DND-41 (cell line): ENCODE measurements around the gene PRKAR1B.

Experiments used
- ATAC-seq: fragments of 200-7000 bp; cut with Tn5 transposase; 3 replicates; pipeline ENCODE4 v1.9.1; 2021; ENCODE audit warnings: low read depth; ENCODE audit not compliant: insufficient read depth
- DNase-seq: peaks from one replicate; pipeline ENCODE4 v3.0.0-alpha.2; 2020
- H2AFZ ChIP-seq: 2 replicates; pipeline ENCODE4 v1.6.0; 2012; ENCODE audit warnings: low read depth, low read length
- H3K27ac ChIP-seq: 2 replicates; pipeline ENCODE4 v1.5.1; 2012; ENCODE audit warnings: low read length, inconsistent platforms
- H3K27me3 ChIP-seq: fragments of 200-600 bp; sonication (generic); 2 replicates; pipeline ENCODE4 v1.6.0; 2012; ENCODE audit warnings: low read length, mild to moderate bottlenecking, inconsistent platforms; ENCODE audit not compliant: insufficient read depth, poor library complexity
- H3K36me3 ChIP-seq: 2 replicates; pipeline ENCODE4 v1.5.1; 2012; ENCODE audit warnings: low read length, inconsistent platforms; ENCODE audit not compliant: insufficient read depth
- H3K4me1 ChIP-seq: 2 replicates; pipeline ENCODE4 v1.5.1; 2012; ENCODE audit warnings: mild to moderate bottlenecking, low read length; ENCODE audit not compliant: insufficient read depth
- H3K4me2 ChIP-seq: 2 replicates; pipeline ENCODE4 v1.6.0; 2012; ENCODE audit warnings: mild to moderate bottlenecking, moderate library complexity, low read length, inconsistent platforms; ENCODE audit not compliant: insufficient read depth
- H3K4me3 ChIP-seq, 2 experiments: fragments of 200-600 bp in 1 of 2; shearing (Covaris generic) in 1 of 2; 2 replicates each; pipeline ENCODE4 v1.5.1; 2012 to 2016; ENCODE audit warnings: inconsistent platforms in 2 of 2, low read length in 2 of 2, mild to moderate bottlenecking in 2 of 2, low read depth in 1 of 2, moderate library complexity in 1 of 2
- H3K79me2 ChIP-seq: 2 replicates; pipeline ENCODE4 v1.6.0; 2012; ENCODE audit warnings: low read length, inconsistent platforms; ENCODE audit not compliant: insufficient read depth
- H3K9ac ChIP-seq: 2 replicates; pipeline ENCODE4 v1.6.0; 2012; ENCODE audit warnings: low read depth, mild to moderate bottlenecking, inconsistent platforms, low read length, moderate library complexity
- H3K9me3 ChIP-seq: 2 replicates; pipeline ENCODE4 v1.5.1; 2012; ENCODE audit warnings: low read length, moderate library complexity, mild to moderate bottlenecking, inconsistent platforms; ENCODE audit not compliant: insufficient read depth, severe bottlenecking
- H4K20me1 ChIP-seq: 2 replicates; pipeline ENCODE4 v1.6.0; 2012; ENCODE audit warnings: low read length; ENCODE audit not compliant: insufficient read depth
- CTCF ChIP-seq: IDR thresholded peaks from 2 replicates; pipeline ENCODE4 v1.5.1; 2012; ENCODE audit warnings: borderline replicate concordance, low read length, moderate library complexity, mild to moderate bottlenecking; ENCODE audit not compliant: poor library complexity, severe bottlenecking; ENCODE audit errors: extremely low read depth
- EZH2 ChIP-seq: IDR thresholded peaks from 3 replicates; pipeline ENCODE4 v1.6.1; 2012; ENCODE audit warnings: borderline replicate concordance, low read depth, mild to moderate bottlenecking, moderate library complexity, low read length, inconsistent platforms; ENCODE audit not compliant: severe bottlenecking

PRKAR1B gene

DNA sequence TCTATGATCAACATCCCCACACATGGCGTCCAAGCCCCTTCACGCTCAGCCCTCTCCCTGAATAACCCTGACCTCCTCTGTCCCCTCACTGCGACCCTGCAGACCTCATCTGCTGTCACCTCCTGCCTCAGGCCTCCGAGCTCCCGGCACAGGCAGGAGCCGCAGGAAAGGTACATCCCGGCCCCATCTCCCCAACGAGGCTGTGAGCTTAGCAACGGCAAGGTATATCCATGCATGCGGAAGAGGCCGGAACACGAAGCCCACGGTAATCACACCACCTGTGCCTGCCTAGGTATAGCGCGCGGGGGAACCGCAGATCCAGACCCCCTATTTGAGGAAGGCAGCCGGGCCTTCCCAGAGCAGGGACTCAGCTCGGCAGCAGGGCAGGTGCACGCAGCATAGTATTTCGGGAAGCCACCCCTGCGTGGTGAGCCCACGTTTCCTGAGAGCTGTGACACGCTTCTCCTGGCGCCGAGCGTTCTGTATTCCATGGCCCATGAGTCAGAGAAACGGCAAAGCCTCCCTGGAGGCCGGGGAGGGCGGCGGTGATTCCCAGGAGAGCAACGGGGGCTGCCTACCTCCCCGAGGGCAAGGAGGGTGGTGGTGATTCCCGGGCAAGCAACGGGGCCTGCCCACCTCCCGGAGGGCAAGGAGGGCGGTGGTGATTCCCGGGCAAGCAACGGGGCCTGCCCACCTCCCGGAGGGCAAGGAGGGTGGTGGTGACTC, 50.7 kb downstream of the PRKAR1B start:
- ATAC-seq = no peak
- Histone ChIP-seq H3K4me1 (no peaks in the 10 kb centered on the region), H3K27ac (no peak overlapping the region), H3K9me3 (peaks cover 10% of the 10 kb centered on the region), H3K4me3 (no peak overlapping the region), H3K27me3 (no peaks in the 10 kb centered on the region), H4K20me1 (no peaks in the 10 kb centered on the region), H3K36me3 (peaks cover 53% of the 10 kb centered on the region), H3K9ac (no peak overlapping the region), H3K79me2 (no peaks in the 10 kb centered on the region), H3K4me2 (no peak overlapping the region), H2AFZ (no peak overlapping the region)
- DNase-seq = no peak
- no peak for TF ChIP-seq CTCF
- no peak for TF ChIP-seq EZH2

GRCh38 chr7:674454-675410, 52.3 kb downstream of the PRKAR1B start:
- TF ChIP-seq EZH2 = no peak
- no peak for TF ChIP-seq CTCF
- Histone ChIP-seq H3K9ac (no peak overlapping the region), H3K27ac (0 out of 2 replicates have a peak overlapping the region, but pooled peaks have one; percentile 1), H2AFZ (no peak overlapping the region), H3K36me3 (peaks cover 41% of the 10 kb centered on the region), H3K27me3 (no peaks in the 10 kb centered on the region), H3K4me2 (no peak overlapping the region), H3K9me3 (no peaks in the 10 kb centered on the region), H3K79me2 (no peaks in the 10 kb centered on the region), H3K4me3 (no peak overlapping the region), H4K20me1 (no peaks in the 10 kb centered on the region), H3K4me1 (no peaks in the 10 kb centered on the region)
- DNase-seq = no peak
- no peak for ATAC-seq

- no peaks in the 10 kb centered on the region for H4K20me1 ChIP-seq
- H3K4me3 ChIP-seq = no peak overlapping the region
- no peaks in the 10 kb centered on the region for H3K27me3 ChIP-seq
- ATAC-seq (no peak), DNase-seq (no peak)
- no peaks in the 10 kb centered on the region for H3K79me2 ChIP-seq
- TF ChIP-seq CTCF = no peak
- TF ChIP-seq EZH2 = no peak
- H3K27ac ChIP-seq = no peak overlapping the region
- no peak overlapping the region for H3K4me2 ChIP-seq
- no peak overlapping the region for H3K9ac ChIP-seq
- peaks cover 36% of the 10 kb centered on the region for H3K36me3 ChIP-seq
- no peaks in the 10 kb centered on the region for H3K4me1 ChIP-seq
- no peak overlapping the region for H2AFZ ChIP-seq
- H3K9me3 ChIP-seq = no peaks in the 10 kb centered on the region
These were observed 53.2 kb downstream of the PRKAR1B start for GRCh38 chr7:673681-674453.
